ENCODE results near the gene STXBP1.

STXBP1 gene

DNA sequence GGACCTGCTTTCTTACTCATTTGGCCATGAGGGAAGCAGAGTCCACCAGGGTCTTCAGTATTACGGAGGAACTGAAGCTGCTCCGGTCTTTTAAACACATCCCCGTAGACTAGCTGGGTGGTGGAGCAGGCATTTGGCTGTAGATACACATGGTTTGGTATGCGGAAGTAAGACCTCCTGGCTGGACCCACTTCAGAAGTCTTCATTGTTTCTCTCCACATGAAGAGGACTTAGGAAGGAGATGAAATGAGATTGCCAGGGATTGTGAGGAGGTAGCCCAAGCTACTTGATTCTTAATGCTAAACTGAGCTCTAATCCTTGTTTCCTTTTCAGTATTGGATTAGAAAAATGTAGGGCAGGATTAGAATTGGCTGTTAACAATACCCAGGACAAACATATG, 32.9 kb downstream of the STXBP1 start:
- TF ChIP-seq, protein P1, sequence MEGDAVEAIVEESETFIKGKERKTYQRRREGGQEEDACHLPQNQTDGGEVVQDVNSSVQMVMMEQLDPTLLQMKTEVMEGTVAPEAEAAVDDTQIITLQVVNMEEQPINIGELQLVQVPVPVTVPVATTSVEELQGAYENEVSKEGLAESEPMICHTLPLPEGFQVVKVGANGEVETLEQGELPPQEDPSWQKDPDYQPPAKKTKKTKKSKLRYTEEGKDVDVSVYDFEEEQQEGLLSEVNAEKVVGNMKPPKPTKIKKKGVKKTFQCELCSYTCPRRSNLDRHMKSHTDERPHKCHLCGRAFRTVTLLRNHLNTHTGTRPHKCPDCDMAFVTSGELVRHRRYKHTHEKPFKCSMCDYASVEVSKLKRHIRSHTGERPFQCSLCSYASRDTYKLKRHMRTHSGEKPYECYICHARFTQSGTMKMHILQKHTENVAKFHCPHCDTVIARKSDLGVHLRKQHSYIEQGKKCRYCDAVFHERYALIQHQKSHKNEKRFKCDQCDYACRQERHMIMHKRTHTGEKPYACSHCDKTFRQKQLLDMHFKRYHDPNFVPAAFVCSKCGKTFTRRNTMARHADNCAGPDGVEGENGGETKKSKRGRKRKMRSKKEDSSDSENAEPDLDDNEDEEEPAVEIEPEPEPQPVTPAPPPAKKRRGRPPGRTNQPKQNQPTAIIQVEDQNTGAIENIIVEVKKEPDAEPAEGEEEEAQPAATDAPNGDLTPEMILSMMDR (IDR thresholded peaks at IDR 0.05; ENCODE audit: low read depth, low read length), result no peak
- DNase-seq (ENCODE audit: extremely low read depth, low read depth), result no peak

DNA sequence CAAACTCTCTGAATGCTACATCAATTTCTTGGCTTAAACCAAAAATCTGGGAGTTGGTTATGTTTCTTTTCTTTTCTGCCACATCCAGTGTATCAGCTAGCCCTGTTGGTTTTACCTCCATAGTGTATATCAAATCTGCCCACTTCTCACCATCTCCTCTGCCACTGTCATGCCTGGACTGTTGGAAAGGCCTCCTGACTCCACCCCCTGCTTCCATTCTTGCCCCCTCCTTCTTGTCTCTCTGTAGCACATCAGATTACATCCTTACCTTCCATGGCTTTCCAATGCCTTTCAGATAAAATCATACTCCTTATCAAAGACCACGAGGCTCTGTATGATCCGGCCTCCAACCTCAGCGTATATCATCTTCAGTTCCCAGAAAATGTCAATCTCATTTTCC, 35.4 kb downstream of the STXBP1 start:
- no peak for DNase-seq (ENCODE audit: extremely low read depth, low read depth)
- TF ChIP-seq, protein P1 (IDR thresholded peaks at IDR 0.05; ENCODE audit: low read depth, low read length), result no peak

DNA sequence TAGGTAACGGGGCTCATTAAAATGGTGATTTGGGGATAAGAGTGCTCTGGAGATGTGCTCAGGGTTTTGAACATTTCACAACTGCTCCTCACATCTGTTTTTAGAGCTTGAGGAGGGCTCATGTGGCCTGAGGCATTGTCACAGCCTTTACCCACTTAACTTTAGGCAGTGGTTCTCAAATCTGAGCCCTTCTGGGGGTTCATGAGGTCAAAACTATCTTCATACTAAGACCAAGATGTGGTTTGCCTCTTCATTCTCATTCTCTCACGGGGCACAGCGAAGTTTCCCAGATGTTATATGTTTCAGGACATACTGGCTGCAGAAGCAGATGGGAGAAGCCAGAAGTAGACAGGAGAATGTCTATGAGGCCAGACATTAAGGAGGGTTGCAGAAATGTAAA, 38.4 kb downstream of the STXBP1 start:
- TF ChIP-seq, protein P1 (IDR thresholded peaks at IDR 0.05; ENCODE audit: low read depth, low read length), result no peak
- DNase-seq (ENCODE audit: extremely low read depth, low read depth), result no peak

DNA sequence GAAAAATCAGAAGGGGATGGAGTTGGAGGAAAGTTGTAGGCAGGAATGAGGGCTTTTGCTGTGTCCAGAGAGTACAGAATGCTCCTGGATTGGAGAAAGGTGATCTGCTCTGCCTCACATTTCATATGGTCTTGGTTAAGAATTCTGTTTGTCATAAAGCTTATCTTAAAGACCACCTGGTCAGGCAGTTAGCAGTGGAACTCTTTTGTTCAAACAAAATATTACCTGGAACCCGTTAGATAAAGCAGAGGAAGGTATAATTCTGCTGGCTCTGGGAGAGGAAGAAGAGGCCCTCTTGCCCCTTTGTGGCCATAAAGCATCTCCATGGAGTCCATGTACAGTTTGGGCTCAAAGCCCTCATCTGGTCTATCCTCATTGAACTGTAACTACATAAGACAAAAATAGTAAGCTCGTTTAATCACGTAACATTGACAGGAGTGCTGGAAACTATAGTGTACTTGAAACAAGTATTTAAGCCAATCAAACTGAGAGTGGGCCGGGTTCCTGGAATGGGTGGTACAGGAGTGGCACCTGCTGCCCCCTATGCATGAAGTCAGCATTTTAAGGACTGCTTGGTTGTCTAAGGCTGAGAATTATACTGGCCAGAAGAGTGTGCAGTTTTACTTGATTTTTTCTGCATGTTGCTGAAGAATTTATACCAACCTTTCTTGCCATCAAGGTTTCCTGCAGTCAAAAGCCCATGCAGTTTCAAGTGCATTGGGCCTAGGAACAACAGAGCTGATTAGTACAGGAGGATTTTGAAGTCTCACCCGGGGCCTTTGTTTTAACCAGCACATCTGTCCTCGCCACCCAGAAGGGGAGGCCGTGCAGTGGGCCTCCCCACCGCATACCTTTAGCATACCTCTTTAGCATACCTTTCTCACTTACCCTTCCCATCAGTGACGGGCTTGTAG, 39.9 kb downstream of the STXBP1 start:
- TF ChIP-seq, protein P1 (IDR thresholded peaks at IDR 0.05; ENCODE audit: low read depth, low read length), result no peak
- no peak for DNase-seq (ENCODE audit: extremely low read depth, low read depth)

DNA sequence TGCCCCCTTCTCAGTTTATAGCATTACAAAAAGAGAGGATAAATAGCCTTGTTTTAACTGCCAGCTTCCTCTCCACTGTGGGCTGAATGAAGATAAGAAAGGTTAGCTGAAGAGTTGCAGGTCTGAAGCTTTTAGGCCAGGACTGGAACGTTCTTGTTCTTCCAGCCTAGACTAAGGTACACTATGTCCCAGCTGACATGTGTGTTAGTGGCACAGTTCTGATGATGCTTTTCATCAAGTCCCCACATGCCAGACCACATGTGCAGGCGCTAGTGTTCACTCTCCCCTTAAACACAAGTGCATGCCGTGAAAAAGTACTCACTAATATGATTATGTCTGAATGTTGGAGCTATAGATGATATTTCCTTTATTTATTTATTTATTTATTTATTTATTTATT, 40.7 kb downstream of the STXBP1 start:
- TF ChIP-seq, protein P1 (IDR thresholded peaks at IDR 0.05; ENCODE audit: low read depth, low read length), result no peak
- DNase-seq (ENCODE audit: extremely low read depth, low read depth), result no peak

DNA sequence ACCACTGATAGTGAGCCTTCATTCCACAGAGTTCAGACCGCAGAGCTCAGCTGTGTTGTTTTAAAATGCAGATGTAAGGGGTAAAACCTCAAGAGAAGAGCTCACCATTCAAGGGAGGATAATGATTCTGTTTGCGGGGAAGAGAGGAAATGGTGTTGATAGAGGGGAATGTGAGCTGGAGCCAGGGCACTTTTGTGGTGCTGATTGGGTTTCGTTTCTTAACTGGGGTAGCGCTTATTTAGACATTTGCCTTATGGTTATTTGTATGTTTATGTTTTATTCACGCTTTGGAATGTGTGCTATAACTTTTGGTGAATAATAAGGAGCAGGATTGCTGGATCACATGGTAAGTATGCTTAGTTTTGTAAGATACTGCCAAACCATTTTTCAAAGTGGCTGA, 42.5 kb downstream of the STXBP1 start:
- DNase-seq (ENCODE audit: extremely low read depth, low read depth), result no peak
- TF ChIP-seq, protein P1 (IDR thresholded peaks at IDR 0.05; ENCODE audit: low read depth, low read length), result no peak

DNA sequence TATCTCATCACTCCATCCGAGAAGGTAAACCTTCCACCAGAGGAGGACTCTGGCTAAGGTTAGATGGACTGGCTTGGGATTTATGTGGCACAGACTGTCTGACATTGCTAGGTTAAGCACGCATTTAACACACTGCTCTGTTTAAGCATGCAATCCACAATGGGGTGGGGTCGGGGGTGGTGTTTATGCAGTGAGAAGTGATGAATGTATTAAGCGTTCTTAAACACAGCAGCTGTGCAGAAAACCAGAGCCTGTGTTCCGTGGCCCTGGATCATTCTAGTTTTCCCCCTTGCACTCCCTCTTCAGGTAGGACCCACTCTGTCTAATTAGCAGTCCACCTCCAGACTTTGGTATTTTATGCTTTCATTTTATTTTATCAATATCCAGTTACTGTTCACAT, 46.4 kb downstream of the STXBP1 start:
- DNase-seq (ENCODE audit: extremely low read depth, low read depth), result no peak
- TF ChIP-seq, protein P1 (IDR thresholded peaks at IDR 0.05; ENCODE audit: low read depth, low read length), result no peak
